Activated gamma-delta T cell treated with anti-CD3 and anti-CD28 coated beads, Interleukin-2, amount 50 U/mL, for 16 hours (primary cell): ENCODE measurements around the gene ACTR3C.

Source experiments
- DNase-seq: peaks from one replicate; pipeline ENCODE4 v3.0.0-alpha.2; 2020; ENCODE audit warnings: low read depth

Gene ACTR3C

GRCh38 chr7:150322833-150323681 is at the start of gene ACTR3C, which contains the start of gene LRRC61:
Gene ACTR3C, minus strand, starts transcription at chr7:150323545. Its CDS starts 28,249 bp downstream, at chr7:150295296.
Gene LRRC61, plus strand, starts transcription at chr7:150323355. Its CDS starts 13,507 bp downstream, at chr7:150336862.
- peak; percentile 51 for DNase-seq

GRCh38 chr7:150372271-150373048 is 49.1 kb upstream of the ACTR3C start:
- no peak for DNase-seq

DNA sequence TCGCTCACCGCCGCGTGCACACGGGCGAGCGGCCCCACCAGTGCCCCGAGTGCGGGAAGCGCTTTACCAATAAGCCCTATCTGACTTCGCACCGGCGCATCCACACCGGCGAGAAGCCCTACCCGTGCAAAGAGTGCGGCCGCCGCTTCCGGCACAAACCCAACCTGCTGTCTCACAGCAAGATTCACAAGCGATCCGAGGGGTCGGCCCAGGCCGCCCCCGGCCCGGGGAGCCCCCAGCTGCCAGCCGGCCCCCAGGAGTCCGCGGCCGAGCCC is 48.6 kb upstream of the ACTR3C start:
- no peak for DNase-seq

DNA sequence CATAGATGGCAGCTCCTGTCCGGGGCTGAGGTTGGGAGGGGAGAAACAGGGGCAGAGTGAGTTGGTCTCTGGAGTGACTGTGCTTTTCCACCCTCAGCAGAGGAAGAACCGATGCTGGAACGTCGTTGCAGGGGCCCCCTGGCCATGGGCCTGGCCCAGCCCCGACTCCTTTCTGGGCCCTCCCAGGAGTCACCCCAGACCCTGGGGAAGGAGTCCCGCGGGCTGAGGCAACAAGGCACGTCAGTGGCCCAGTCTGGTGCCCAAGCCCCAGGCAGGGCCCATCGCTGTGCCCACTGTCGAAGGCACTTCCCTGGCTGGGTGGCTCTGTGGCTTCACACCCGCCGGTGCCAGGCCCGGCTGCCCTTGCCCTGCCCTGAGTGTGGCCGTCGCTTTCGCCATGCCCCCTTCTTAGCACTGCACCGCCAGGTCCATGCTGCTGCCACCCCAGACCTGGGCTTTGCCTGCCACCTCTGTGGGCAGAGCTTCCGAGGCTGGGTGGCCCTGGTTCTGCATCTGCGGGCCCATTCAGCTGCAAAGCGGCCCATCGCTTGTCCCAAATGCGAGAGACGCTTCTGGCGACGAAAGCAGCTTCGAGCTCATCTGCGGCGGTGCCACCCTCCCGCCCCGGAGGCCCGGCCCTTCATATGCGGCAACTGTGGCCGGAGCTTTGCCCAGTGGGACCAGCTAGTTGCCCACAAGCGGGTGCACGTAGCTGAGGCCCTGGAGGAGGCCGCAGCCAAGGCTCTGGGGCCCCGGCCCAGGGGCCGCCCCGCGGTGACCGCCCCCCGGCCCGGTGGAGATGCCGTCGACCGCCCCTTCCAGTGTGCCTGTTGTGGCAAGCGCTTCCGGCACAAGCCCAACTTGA is 48.0 kb upstream of the ACTR3C start:
- DNase-seq = no peak

DNA sequence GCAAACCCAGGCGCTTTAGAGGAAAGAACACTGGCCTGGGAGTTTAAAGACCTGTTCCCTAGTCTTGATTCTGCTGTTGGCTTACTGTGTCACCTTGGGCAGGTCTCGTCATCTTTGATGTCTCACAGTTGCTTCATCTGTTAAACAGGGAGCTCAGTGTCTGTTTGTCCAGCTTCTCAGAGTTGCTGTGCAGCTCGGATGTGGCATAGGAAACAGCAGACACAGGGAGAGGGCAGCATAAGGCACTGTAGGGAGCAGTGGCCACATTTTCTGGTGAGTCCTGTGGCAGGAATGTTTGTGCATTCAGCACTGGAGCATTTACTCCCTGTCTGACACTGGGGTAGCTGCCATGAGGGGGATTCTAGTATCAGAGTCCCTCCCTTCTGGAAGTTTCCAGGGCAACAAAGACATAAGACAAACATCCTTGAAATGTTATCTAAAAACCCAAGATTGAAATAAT is 47.3 kb upstream of the ACTR3C start:
- no peak for DNase-seq

DNA sequence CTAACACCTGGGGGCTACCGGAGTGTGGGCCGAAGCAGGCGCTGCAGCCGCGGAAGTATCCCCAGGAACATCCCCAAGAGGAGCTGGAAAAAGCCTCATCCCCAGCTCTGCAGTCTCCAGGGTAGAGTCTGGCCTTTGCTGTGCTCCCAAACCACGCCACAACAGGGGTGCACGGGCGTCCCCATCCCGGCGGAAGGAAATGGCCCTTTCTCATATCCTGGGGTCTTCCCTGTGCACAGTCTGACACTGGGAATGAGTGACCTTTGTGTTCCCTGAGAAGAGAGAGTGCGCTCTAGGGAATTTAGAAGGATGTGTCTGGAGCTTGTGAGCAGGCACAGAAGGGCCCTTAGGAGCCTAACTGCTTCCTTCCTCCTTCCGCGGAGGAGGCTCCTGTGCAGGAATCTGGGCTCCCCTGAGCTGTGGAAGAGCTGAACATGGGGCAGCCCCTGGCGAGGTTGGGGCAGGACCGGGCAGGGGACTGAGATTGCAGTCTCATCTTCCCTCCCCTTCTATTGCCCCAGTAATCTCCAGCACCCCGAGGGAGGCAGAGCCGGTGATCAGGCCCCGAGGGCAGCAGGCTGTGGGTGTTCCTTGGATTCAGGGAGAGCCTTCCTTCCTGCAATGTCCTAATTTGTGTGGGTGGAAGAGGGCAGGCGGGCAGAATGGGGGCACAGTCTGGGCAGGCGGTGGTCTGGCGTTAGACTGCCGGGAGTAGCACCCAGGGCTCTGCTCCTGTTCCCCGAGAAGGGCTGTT is 46.6 kb upstream of the ACTR3C start:
- DNase-seq = no peak

- DNase-seq = no peak
Measured at GRCh38 chr7:150368884-150369747, 45.8 kb upstream of the ACTR3C start.

DNA sequence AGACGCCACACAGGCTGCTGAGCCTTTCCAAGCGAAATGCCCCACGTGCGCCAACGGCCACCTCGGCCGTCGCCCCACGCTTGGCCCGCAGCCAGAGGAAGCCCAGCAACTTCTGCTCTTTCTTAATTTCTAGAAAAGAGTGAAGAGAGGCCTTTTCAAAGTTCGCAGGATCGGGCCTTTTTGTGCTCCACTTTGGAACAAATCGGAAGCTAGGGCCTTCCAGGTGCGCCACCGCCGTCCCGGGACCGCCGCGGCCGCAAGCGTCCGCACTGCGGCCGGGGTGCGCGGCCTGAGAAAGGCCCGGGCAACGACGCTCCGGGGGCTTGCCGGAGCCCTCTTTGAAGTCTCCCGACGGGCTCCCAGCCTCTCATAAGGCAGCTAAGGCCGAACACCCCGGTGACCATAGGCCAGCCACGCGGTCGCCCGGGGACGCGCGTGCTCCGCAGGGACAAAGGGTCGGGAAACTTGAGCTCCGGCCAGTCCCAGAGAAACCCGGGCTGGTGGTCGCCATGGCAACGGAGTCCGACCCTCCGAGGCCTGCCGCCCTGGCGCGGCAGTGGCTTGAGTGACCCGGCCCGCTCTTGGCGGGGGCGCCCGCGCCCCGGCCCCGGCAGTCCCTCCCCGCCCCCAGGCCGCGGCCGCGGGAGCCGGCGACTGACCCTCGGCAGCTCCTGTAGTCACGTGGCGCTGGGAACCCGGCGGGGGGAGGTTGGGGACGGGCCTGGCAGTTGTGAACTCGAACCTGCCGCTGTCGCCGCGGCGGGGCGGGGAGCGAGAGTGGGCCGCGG is 44.9 kb upstream of the ACTR3C start, which contains the start of gene REPIN1:
REPIN1 (plus strand) TSS at position 727 of the 788 bp plus-strand sequence. CDS start 890 bp downstream, outside the sequence.
- DNase-seq = peak; percentile 68

DNA sequence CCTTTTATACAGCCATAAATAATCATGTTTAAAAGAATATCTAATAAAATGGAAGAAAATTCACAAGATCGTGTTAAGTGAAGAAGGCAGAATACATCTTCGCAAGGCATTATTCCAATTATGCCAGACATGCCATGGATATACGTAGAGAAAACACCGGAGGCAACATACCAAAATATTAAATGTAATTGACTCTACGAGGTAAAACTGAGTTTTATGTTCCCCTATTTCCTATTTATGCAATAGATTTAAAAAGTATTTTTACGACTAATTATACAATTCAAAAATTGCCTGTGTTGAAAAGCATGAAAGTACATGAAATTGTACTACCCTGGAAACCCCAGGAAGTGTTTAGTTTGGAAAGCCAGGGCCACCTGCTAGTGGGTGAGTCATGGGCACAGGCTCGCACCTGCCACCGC is 44.3 kb upstream of the ACTR3C start:
- no peak for DNase-seq

GRCh38 chr7:150365673-150366398 is 42.5 kb upstream of the ACTR3C start:
- no peak for DNase-seq

- no peak for DNase-seq
Measured at GRCh38 chr7:150365194-150365593, 41.8 kb upstream of the ACTR3C start.

GRCh38 chr7:150363872-150364271 is 40.5 kb upstream of the ACTR3C start:
- DNase-seq = no peak

DNA sequence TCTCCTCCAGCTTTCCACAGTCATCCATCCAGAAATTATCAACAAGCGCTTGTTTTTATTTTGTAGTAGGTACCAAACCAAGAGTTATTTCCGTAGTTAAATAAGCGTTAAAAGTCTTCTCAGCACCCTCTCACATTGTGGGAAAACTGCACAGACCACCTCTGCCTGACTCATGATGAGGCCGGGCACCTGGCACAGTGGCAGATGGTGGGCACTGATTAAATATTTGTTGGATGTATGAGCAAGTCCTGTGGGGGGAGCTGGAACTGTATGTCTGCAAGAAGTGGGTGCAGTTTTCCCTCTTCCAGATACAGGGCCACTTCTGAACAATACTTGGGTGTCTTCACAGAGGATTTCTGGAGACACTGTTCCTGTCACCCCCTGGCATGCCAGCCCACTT is 40.0 kb upstream of the ACTR3C start:
- DNase-seq = no peak

- no peak for DNase-seq
Measured at GRCh38 chr7:150361807-150362621, 38.7 kb upstream of the ACTR3C start.

- DNase-seq = no peak
Measured at GRCh38 chr7:150361402-150361801, 38.1 kb upstream of the ACTR3C start.

DNA sequence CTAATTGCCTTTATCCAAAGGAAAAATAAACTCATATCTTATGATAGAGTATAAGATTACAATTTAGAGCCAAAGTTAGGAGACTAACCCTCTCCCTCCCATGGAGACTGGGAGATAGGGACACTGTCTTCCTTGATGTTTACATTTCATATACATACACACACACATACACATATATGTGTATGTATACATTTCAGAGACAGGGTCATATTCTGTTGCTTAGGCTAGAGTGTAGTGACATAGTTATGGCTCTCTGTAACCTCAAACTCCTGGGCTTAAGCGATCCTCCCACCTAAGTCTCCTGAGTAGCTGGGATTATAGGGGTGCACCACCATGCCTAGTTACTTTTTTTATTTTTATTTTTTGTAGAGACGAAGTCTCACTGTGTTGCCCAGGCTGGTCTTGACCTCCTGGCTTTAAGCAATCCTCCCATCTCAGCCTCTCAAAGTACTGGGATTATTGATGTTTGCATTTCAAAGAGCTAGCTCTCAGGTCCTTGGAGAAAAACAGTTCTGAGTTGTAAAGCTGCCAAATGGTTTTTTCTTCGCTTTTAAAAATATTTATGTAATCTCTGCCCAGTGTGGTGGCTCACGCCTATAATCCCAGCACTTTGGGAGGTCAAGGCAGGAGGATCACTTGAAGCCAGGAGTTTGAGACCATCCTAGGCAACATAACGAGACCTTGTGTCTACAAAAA is 37.2 kb upstream of the ACTR3C start:
- no peak for DNase-seq

GRCh38 chr7:150359622-150360362 is 36.4 kb upstream of the ACTR3C start:
- no peak for DNase-seq
